ENCODE measurements around the gene PLCH2.

Gene PLCH2

GRCh38 chr1:2459757-2460156 is 16.3 kb upstream of the PLCH2 start:
- DNase-seq, result no peak
- H3K4me3 ChIP-seq (ENCODE audit: insufficient read depth, low read depth, low read length, poor library complexity, severe bottlenecking), result no peak overlapping the region
- H3K27me3 ChIP-seq (replicated peaks; ENCODE audit: control insufficient read depth, insufficient read depth, low read length, poor library complexity, severe bottlenecking), result no peaks in the 10 kb centered on the region
- H3K27ac ChIP-seq (ENCODE audit: insufficient read depth, low read length, poor library complexity, severe bottlenecking), result no peak overlapping the region
- no peaks in the 10 kb centered on the region for H3K36me3 ChIP-seq (ENCODE audit: control insufficient read depth, insufficient read depth, low read length)
- no peaks in the 10 kb centered on the region for H3K4me1 ChIP-seq (ENCODE audit: control insufficient read depth, insufficient read depth, low read length, poor library complexity, severe bottlenecking)
- no peaks in the 10 kb centered on the region for H3K9me3 ChIP-seq (ENCODE audit: control insufficient read depth, low read length)

- Histone ChIP-seq H3K9me3 (ENCODE audit: control insufficient read depth, low read length) (no peaks in the 10 kb centered on the region), H3K36me3 (ENCODE audit: control insufficient read depth, insufficient read depth, low read length) (no peaks in the 10 kb centered on the region), H3K4me1 (ENCODE audit: control insufficient read depth, insufficient read depth, low read length, poor library complexity, severe bottlenecking) (no peaks in the 10 kb centered on the region), H3K4me3 (ENCODE audit: insufficient read depth, low read depth, low read length, poor library complexity, severe bottlenecking) (no peak overlapping the region), H3K27ac (ENCODE audit: insufficient read depth, low read length, poor library complexity, severe bottlenecking) (no peak overlapping the region), H3K27me3 (replicated peaks; ENCODE audit: control insufficient read depth, insufficient read depth, low read length, poor library complexity, severe bottlenecking) (no peaks in the 10 kb centered on the region)
- DNase-seq, result no peak
Observed at GRCh38 chr1:2460203-2460602, 15.9 kb upstream of the PLCH2 start.

- Histone ChIP-seq H3K4me3 (ENCODE audit: insufficient read depth, low read depth, low read length, poor library complexity, severe bottlenecking) (no peak overlapping the region), H3K9me3 (ENCODE audit: control insufficient read depth, low read length) (no peaks in the 10 kb centered on the region), H3K4me1 (ENCODE audit: control insufficient read depth, insufficient read depth, low read length, poor library complexity, severe bottlenecking) (no peaks in the 10 kb centered on the region), H3K27ac (ENCODE audit: insufficient read depth, low read length, poor library complexity, severe bottlenecking) (no peak overlapping the region), H3K27me3 (replicated peaks; ENCODE audit: control insufficient read depth, insufficient read depth, low read length, poor library complexity, severe bottlenecking) (no peaks in the 10 kb centered on the region), H3K36me3 (ENCODE audit: control insufficient read depth, insufficient read depth, low read length) (no peaks in the 10 kb centered on the region)
- DNase-seq, result no peak
Observed at GRCh38 chr1:2460996-2461751, 14.9 kb upstream of the PLCH2 start.

- DNase-seq, result no peak
- H3K9me3 ChIP-seq (ENCODE audit: control insufficient read depth, low read length), result no peaks in the 10 kb centered on the region
Observed at GRCh38 chr1:2462819-2463218, 13.3 kb upstream of the PLCH2 start.

GRCh38 chr1:2463396-2463795 is 12.7 kb upstream of the PLCH2 start:
- H3K4me3 ChIP-seq (ENCODE audit: insufficient read depth, low read depth, low read length, poor library complexity, severe bottlenecking), result no peak overlapping the region

More at GRCh38 chr1:2462819-2463218, 13.3 kb upstream of the PLCH2 start:
- no peaks in the 10 kb centered on the region for H3K27me3 ChIP-seq (replicated peaks; ENCODE audit: control insufficient read depth, insufficient read depth, low read length, poor library complexity, severe bottlenecking)
- H3K36me3 ChIP-seq (ENCODE audit: control insufficient read depth, insufficient read depth, low read length), result no peaks in the 10 kb centered on the region
- H3K4me1 ChIP-seq (ENCODE audit: control insufficient read depth, insufficient read depth, low read length, poor library complexity, severe bottlenecking), result peaks cover 9% of the 10 kb centered on the region
- no peak overlapping the region for H3K4me3 ChIP-seq (ENCODE audit: insufficient read depth, low read depth, low read length, poor library complexity, severe bottlenecking)
- no peak overlapping the region for H3K27ac ChIP-seq (ENCODE audit: insufficient read depth, low read length, poor library complexity, severe bottlenecking)

GRCh38 chr1:2465371-2466269 is 10.5 kb upstream of the PLCH2 start:
- H3K4me1 ChIP-seq (ENCODE audit: control insufficient read depth, insufficient read depth, low read length, poor library complexity, severe bottlenecking), result peaks cover 9% of the 10 kb centered on the region
- H3K27ac ChIP-seq (ENCODE audit: insufficient read depth, low read length, poor library complexity, severe bottlenecking), result no peak overlapping the region
- no peak overlapping the region for H3K4me3 ChIP-seq (ENCODE audit: insufficient read depth, low read depth, low read length, poor library complexity, severe bottlenecking)
- no peaks in the 10 kb centered on the region for H3K27me3 ChIP-seq (replicated peaks; ENCODE audit: control insufficient read depth, insufficient read depth, low read length, poor library complexity, severe bottlenecking)
- no peaks in the 10 kb centered on the region for H3K9me3 ChIP-seq (ENCODE audit: control insufficient read depth, low read length)
- no peak for DNase-seq
- H3K36me3 ChIP-seq (ENCODE audit: control insufficient read depth, insufficient read depth, low read length), result no peaks in the 10 kb centered on the region

More at GRCh38 chr1:2463396-2463795, 12.7 kb upstream of the PLCH2 start:
- no peak for DNase-seq
- H3K36me3 ChIP-seq (ENCODE audit: control insufficient read depth, insufficient read depth, low read length), result no peaks in the 10 kb centered on the region
- no peaks in the 10 kb centered on the region for H3K27me3 ChIP-seq (replicated peaks; ENCODE audit: control insufficient read depth, insufficient read depth, low read length, poor library complexity, severe bottlenecking)
- no peaks in the 10 kb centered on the region for H3K9me3 ChIP-seq (ENCODE audit: control insufficient read depth, low read length)
- H3K4me1 ChIP-seq (ENCODE audit: control insufficient read depth, insufficient read depth, low read length, poor library complexity, severe bottlenecking), result peaks cover 9% of the 10 kb centered on the region
- no peak overlapping the region for H3K27ac ChIP-seq (ENCODE audit: insufficient read depth, low read length, poor library complexity, severe bottlenecking)

- Histone ChIP-seq H3K27me3 (replicated peaks; ENCODE audit: control insufficient read depth, insufficient read depth, low read length, poor library complexity, severe bottlenecking) (no peaks in the 10 kb centered on the region), H3K9me3 (ENCODE audit: control insufficient read depth, low read length) (no peaks in the 10 kb centered on the region), H3K4me1 (ENCODE audit: control insufficient read depth, insufficient read depth, low read length, poor library complexity, severe bottlenecking) (peaks cover 9% of the 10 kb centered on the region), H3K4me3 (ENCODE audit: insufficient read depth, low read depth, low read length, poor library complexity, severe bottlenecking) (no peak overlapping the region), H3K36me3 (ENCODE audit: control insufficient read depth, insufficient read depth, low read length) (no peaks in the 10 kb centered on the region), H3K27ac (ENCODE audit: insufficient read depth, low read length, poor library complexity, severe bottlenecking) (no peak overlapping the region)
- DNase-seq, result no peak
Observed at GRCh38 chr1:2466270-2466665, 9.8 kb upstream of the PLCH2 start.

GRCh38 chr1:2466958-2467554 is 9.0 kb upstream of the PLCH2 start:
- Histone ChIP-seq H3K4me1 (ENCODE audit: control insufficient read depth, insufficient read depth, low read length, poor library complexity, severe bottlenecking) (peaks cover 9% of the 10 kb centered on the region), H3K36me3 (ENCODE audit: control insufficient read depth, insufficient read depth, low read length) (no peaks in the 10 kb centered on the region), H3K27me3 (replicated peaks; ENCODE audit: control insufficient read depth, insufficient read depth, low read length, poor library complexity, severe bottlenecking) (no peaks in the 10 kb centered on the region), H3K4me3 (ENCODE audit: insufficient read depth, low read depth, low read length, poor library complexity, severe bottlenecking) (peak overlapping the region; percentile 8), H3K27ac (ENCODE audit: insufficient read depth, low read length, poor library complexity, severe bottlenecking) (no peak overlapping the region), H3K9me3 (ENCODE audit: control insufficient read depth, low read length) (no peaks in the 10 kb centered on the region)
- peak in 1 of 3 donors; percentile 6 for DNase-seq

- no peaks in the 10 kb centered on the region for H3K9me3 ChIP-seq (ENCODE audit: control insufficient read depth, low read length)
- H3K27ac ChIP-seq (ENCODE audit: insufficient read depth, low read length, poor library complexity, severe bottlenecking), result no peak overlapping the region
- no peak overlapping the region for H3K4me3 ChIP-seq (ENCODE audit: insufficient read depth, low read depth, low read length, poor library complexity, severe bottlenecking)
- DNase-seq, result peak in 2 of 3 donors; percentile 6 to 12
- no peaks in the 10 kb centered on the region for H3K36me3 ChIP-seq (ENCODE audit: control insufficient read depth, insufficient read depth, low read length)
- no peaks in the 10 kb centered on the region for H3K27me3 ChIP-seq (replicated peaks; ENCODE audit: control insufficient read depth, insufficient read depth, low read length, poor library complexity, severe bottlenecking)
- H3K4me1 ChIP-seq (ENCODE audit: control insufficient read depth, insufficient read depth, low read length, poor library complexity, severe bottlenecking), result peaks cover 9% of the 10 kb centered on the region
Observed at GRCh38 chr1:2468041-2468472, 8.0 kb upstream of the PLCH2 start.

All from effector memory CD4-positive, alpha-beta T cell (primary cell).